HepG2 (cell line): ENCODE measurements around the gene TMEM74B. TPM values are rescaled to one million over a fixed set of nuclear protein-coding genes. Genes with fewer than 3 reads are reported as not detected.

Source experiments
- CBX2 ChIP-seq, 2 experiments: fragments of 200-600 bp in 1 of 2; sonication (generic); formaldehyde crosslinking in 1 of 2; IDR thresholded peaks; 2 replicates each; pipeline versions ENCODE4 v1.7.0 to v1.8.1; 2018 to 2022; ENCODE audit warnings: low read depth in 2 of 2, low read length in 1 of 2, mild to moderate bottlenecking in 1 of 2, missing genetic modification reagents in 1 of 2
- CREB3 ChIP-seq: sonication (generic); formaldehyde crosslinking; IDR thresholded peaks from 2 replicates; pipeline ENCODE4 v1.5.0; 2020; ENCODE audit warnings: missing genetic modification reagents
- CSRNP1 ChIP-seq: sonication (generic); formaldehyde crosslinking; IDR thresholded peaks from 2 replicates; pipeline ENCODE4 v1.8.1; 2023; ENCODE audit warnings: mild to moderate bottlenecking, missing genetic modification reagents
- DMAP1 ChIP-seq: IDR thresholded peaks from 2 replicates; pipeline ENCODE4 v1.6.1; 2016
- EHMT2 ChIP-seq: fragments of 200-600 bp; sonication (generic); IDR thresholded peaks from 2 replicates; pipeline ENCODE4 v1.7.0; 2017; ENCODE audit warnings: antibody characterized with exemption, low read depth, low read length, borderline replicate concordance
- FOSL2 ChIP-seq: sonication (generic); formaldehyde crosslinking; IDR thresholded peaks from 2 replicates; pipeline ENCODE4 v1.4.0; 2020; ENCODE audit warnings: missing genetic modification reagents
- FOXP4 ChIP-seq: sonication (generic); formaldehyde crosslinking; IDR thresholded peaks from 2 replicates; pipeline ENCODE4 v1.4.0; 2020; ENCODE audit warnings: missing genetic modification reagents
- HDAC2 ChIP-seq: sonication (generic); formaldehyde crosslinking; IDR thresholded peaks from 2 replicates; pipeline ENCODE4 v1.4.0; 2020; ENCODE audit warnings: missing genetic modification reagents
- HMGXB3 ChIP-seq: sonication (generic); formaldehyde crosslinking; IDR thresholded peaks from 2 replicates; pipeline ENCODE4 v1.4.0; 2020; ENCODE audit warnings: missing genetic modification reagents, borderline replicate concordance
- HNF4A ChIP-seq: sonication (generic); formaldehyde crosslinking; IDR thresholded peaks from 2 replicates; pipeline ENCODE4 v1.4.0; 2020; ENCODE audit warnings: missing genetic modification reagents
- MED13 ChIP-seq: sonication (generic); formaldehyde crosslinking; IDR thresholded peaks from 2 replicates; pipeline ENCODE4 v1.5.0; 2020; ENCODE audit warnings: missing genetic modification reagents
- POGZ ChIP-seq: sonication (generic); formaldehyde crosslinking; IDR thresholded peaks from 2 replicates; pipeline ENCODE4 v1.4.0; 2020; ENCODE audit warnings: mild to moderate bottlenecking, missing genetic modification reagents
- SMAD3 ChIP-seq: sonication (generic); formaldehyde crosslinking; IDR thresholded peaks from 2 replicates; pipeline ENCODE4 v1.4.0; 2020; ENCODE audit warnings: missing genetic modification reagents
- SNAPC5 ChIP-seq: sonication (generic); formaldehyde crosslinking; IDR thresholded peaks from 2 replicates; pipeline ENCODE4 v1.8.1; 2023; ENCODE audit warnings: mild to moderate bottlenecking, missing genetic modification reagents, borderline replicate concordance
- TBL1XR1 ChIP-seq: fragments of 150-350 bp; IDR thresholded peaks from 2 replicates; pipeline ENCODE4 v1.6.1; 2014; ENCODE audit warnings: borderline replicate concordance, low read length; ENCODE audit not compliant: partially characterized antibody
- TFE3 ChIP-seq: IDR thresholded peaks from 2 replicates; pipeline ENCODE4 v1.6.1; 2016
- ZBTB7A ChIP-seq: sonication (generic); formaldehyde crosslinking; IDR thresholded peaks from 2 replicates; pipeline ENCODE4 v1.8.0; 2022; ENCODE audit warnings: mild to moderate bottlenecking, missing genetic modification reagents
- ZFP90 ChIP-seq: sonication (generic); formaldehyde crosslinking; IDR thresholded peaks from 2 replicates; pipeline ENCODE4 v1.8.0; 2022; ENCODE audit warnings: missing genetic modification reagents, mild to moderate bottlenecking, inconsistent platforms, borderline replicate concordance
- ZNF383 ChIP-seq: sonication (generic); formaldehyde crosslinking; IDR thresholded peaks from 2 replicates; pipeline ENCODE4 v1.4.0; 2020; ENCODE audit warnings: missing genetic modification reagents, mild to moderate bottlenecking, borderline replicate concordance
- ZSCAN21 ChIP-seq: sonication (generic); formaldehyde crosslinking; IDR thresholded peaks from 2 replicates; pipeline ENCODE4 v1.8.0; 2022; ENCODE audit warnings: mild to moderate bottlenecking, missing genetic modification reagents, moderate library complexity, borderline replicate concordance
- polyA plus RNA-seq, 8 experiments: library from polyadenylated mRNA; depleted of rRNA in 3 of 8; stranded (reverse) in 7 of 8; unstranded in 1 of 8; fragments of >200 nt; fragmentation: Illumina TruSeq in 4 of 8; extraction: Trizol in 4 of 8; gene quantifications; 2 replicates each; pipeline versions ENCODE4 v1.2.1 to v1.2.3, GENCODE V29; 2011 to 2016; ENCODE audit warnings: low read depth in 4 of 8, missing spikeins in 1 of 8, mixed read lengths in 1 of 8; ENCODE audit not compliant: insufficient read depth in 1 of 8
- total RNA-seq, 5 experiments: library from RNA; depleted of rRNA; stranded (reverse); fragments of >200 nt; fragmentation: Illumina TruSeq; extraction: Trizol; gene quantifications; 2 replicates each; pipeline ENCODE4 v1.2.3, GENCODE V29; 2016; ENCODE audit warnings: low read depth in 1 of 5

The TMEM74B gene
- total and polyA plus RNA-seq, 2 of the 13 experiments (the other 11 are each of a cell fraction or from before 2014, with no cell fraction given) = 4.7 to 18.4 TPM

GRCh38 chr20:1150218-1150617 is 34.6 kb downstream of the TMEM74B start (continued):
- TF ChIP-seq ZBTB7A (no peak), DMAP1 (CRISPR knock-in tag) (no peak), POGZ (CRISPR knock-in tag) (no peak), SMAD3 (CRISPR knock-in tag) (no peak), FOXP4 (CRISPR knock-in tag) (peak; percentile 29; the same call in 1 of the 2 replicates), FOSL2 (CRISPR knock-in tag) (peak; percentile 88), CBX2 (IDR thresholded peaks at IDR 0.05; ENCODE audit: low read depth, low read length) (no peak), CBX2 (CRISPR knock-in tag; IDR thresholded peaks at IDR 0.05; ENCODE audit: low read depth) (no peak), MED13 (CRISPR knock-in tag) (no peak), HNF4A (CRISPR knock-in tag) (peak; percentile 39; the same call in 1 of the 2 replicates), EHMT2 (no peak), ZNF383 (CRISPR knock-in tag) (no peak), SNAPC5 (CRISPR knock-in tag) (no peak), ZFP90 (peak; percentile 62; the same call in 1 of the 2 replicates), HDAC2 (CRISPR knock-in tag) (peak; percentile 37; the same call in 1 of the 2 replicates), ZSCAN21 (CRISPR knock-in tag) (no peak), CSRNP1 (CRISPR knock-in tag) (no peak), TBL1XR1 (no peak), CREB3 (CRISPR knock-in tag) (no peak), TFE3 (no peak), HMGXB3 (no peak)
